ENCODE measurements around the gene GJA3.

The GJA3 gene

DNA sequence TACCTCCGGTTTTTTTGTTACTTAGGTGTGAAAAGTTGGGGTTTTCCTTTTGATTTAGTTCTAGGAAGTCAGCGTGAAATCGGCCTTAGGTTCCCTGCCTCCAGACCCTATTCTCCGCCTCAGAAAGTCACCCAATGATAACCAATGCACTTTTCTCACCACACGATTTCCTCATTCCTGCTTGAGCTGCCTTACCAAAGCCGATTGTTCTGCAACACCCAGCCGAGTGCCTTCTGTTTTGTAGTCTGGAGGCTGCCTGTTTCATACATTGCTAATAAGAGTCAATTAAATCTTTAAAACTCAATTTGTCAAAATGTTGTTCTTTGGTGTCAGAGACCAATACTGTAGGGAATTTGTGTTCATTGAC, 39.7 kb downstream of the GJA3 start:
- FAIRE-seq: no peak

DNA sequence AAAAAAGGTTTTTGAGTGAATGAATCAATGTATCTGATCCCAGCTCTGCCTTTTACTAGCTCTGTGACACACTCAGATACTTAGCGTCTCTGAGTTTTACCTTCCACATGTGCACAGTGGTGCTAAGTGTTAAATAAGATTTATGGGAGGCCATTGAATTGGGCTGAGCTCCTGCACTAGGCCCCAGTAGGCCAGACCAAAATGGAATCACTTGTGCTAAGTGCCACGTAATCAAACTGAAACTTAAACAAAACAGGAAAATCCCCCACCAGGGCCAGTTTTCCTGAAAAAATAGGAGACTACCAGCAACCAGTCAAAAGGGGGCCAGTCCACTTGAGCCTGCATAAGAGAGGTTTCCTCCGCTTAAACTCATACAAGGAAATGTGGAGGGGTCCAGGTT, 40.9 kb downstream of the GJA3 start:
- TF ChIP-seq, protein P1, sequence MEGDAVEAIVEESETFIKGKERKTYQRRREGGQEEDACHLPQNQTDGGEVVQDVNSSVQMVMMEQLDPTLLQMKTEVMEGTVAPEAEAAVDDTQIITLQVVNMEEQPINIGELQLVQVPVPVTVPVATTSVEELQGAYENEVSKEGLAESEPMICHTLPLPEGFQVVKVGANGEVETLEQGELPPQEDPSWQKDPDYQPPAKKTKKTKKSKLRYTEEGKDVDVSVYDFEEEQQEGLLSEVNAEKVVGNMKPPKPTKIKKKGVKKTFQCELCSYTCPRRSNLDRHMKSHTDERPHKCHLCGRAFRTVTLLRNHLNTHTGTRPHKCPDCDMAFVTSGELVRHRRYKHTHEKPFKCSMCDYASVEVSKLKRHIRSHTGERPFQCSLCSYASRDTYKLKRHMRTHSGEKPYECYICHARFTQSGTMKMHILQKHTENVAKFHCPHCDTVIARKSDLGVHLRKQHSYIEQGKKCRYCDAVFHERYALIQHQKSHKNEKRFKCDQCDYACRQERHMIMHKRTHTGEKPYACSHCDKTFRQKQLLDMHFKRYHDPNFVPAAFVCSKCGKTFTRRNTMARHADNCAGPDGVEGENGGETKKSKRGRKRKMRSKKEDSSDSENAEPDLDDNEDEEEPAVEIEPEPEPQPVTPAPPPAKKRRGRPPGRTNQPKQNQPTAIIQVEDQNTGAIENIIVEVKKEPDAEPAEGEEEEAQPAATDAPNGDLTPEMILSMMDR (IDR thresholded peaks at IDR 0.05; ENCODE audit: insufficient read depth, missing control alignments): no peak
- DNase-seq (ENCODE audit: insufficient read length, low spot score): no peak
- no peak for FAIRE-seq

More for the DNA sequence above, 39.7 kb downstream of the GJA3 start:
- no peak for DNase-seq (ENCODE audit: insufficient read length, low spot score)
- TF ChIP-seq, protein P1 (IDR thresholded peaks at IDR 0.05; ENCODE audit: insufficient read depth, missing control alignments): no peak

DNA sequence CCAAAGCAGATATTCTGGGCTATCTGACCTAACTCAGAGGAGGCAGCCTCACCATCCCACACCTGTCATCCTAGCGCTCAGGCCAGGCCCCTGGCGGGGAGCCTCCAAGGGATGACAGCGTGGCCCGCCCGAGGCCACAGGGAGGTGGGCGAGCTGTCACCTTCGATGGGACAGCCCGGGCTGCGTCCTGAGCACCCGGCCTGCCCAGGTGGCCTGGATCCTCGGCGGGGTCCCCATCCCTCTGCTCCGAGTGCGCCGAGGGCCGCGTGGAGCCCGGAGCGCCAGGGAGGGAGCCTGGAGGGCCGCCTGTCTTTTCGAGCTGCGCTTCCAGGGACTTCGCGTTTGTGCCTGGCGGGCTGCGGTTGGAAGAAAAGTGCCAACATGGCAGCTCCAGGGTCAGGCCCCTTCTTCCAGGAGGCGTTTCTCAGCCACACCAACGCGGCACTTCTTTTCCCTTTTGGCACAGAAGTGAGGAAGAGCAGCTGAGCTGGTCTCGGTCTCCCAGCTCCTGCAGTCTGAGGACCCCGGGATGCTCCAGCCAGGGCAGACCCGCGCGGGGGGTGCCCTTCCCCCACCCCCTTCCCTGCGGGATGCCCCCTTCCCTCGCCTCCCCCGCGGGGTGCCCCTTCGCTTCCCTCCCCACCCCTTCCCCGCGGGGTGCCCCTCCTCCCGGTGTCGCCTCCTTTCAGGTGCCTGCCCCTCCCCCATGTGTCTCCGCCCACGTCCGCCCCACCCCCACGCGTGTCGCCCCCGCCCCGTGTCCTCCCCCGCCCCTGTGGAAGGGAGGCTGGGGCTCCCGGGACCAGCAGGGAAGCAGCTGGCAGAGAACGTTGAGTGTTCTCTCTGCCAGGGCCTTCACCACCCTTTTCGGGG, 42.3 kb downstream of the GJA3 start:
- TF ChIP-seq, protein P1 (IDR thresholded peaks at IDR 0.05; ENCODE audit: insufficient read depth, missing control alignments): no peak
- DNase-seq (ENCODE audit: insufficient read length, low spot score): no peak
- FAIRE-seq: no peak

DNA sequence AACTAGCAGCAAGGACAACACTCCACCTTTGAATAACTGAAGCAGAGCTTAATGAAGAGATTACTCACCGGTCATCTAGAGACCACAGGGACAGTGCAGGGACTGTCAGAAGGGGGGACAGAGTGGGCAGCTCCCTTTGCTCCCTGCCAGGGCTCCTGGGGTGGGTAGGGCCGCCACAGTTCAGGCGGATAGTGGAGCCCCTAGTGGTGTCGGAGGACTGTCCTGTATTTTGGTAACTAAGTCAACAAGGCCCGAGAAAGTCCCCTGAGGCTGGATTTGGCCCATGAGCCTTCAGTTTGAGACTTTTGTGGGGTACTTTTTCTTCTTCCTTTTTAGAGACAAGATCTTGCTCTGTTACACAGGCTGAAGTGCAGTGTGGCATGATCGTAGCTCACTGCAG, 44.6 kb downstream of the GJA3 start:
- no peak for FAIRE-seq
- TF ChIP-seq, protein P1 (IDR thresholded peaks at IDR 0.05; ENCODE audit: insufficient read depth, missing control alignments): no peak
- DNase-seq (ENCODE audit: insufficient read length, low spot score): no peak

DNA sequence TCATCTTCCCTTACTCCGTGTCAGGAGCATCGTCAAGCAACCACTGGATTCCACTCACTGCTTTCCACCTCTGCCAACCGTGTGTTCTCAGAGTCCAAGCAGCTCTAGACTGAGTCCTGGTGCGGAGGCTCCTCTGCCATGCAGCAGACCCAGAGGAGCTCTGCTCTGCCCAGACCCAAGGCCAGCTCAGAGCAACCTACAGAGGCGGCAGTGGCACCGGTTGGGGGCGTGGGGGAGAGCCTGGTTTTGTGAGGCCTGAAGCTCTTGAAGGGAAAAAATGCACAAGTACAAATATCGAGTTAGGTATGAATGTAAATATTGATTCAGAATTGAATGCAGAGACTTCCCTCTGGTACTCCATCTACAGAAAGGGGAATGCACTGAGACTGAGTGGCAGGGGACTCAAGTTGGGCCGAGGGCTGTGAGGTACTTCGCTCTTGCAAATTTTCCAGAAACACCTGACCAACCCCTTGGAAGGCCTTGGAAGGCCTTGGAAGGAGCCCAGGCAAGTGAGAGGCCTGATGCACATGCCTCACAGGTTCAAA, 46.7 kb downstream of the GJA3 start:
- FAIRE-seq: no peak
- DNase-seq (ENCODE audit: insufficient read length, low spot score): no peak
- TF ChIP-seq, protein P1 (IDR thresholded peaks at IDR 0.05; ENCODE audit: insufficient read depth, missing control alignments): no peak

DNA sequence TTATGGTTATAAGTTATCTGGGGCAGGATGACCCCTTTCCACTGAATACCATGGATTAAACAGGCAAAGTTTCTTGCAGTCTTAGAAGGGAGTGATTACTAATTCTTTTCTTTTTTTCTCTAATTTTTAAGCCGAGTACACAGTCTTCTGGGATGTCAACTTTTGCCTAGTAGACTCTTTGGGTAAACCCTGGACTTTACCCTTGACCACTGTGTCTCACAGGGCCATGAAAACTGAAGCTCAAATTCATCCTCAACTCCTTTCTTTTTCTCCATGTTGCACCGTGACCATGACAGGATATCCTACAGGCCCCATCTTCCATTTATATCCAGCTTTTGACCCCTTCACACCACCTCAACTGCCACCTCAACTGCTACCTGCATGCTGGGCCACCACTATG, 51.8 kb downstream of the GJA3 start:
- TF ChIP-seq, protein P1 (IDR thresholded peaks at IDR 0.05; ENCODE audit: insufficient read depth, missing control alignments): no peak
- no peak for FAIRE-seq
- no peak for DNase-seq (ENCODE audit: insufficient read length, low spot score)

DNA sequence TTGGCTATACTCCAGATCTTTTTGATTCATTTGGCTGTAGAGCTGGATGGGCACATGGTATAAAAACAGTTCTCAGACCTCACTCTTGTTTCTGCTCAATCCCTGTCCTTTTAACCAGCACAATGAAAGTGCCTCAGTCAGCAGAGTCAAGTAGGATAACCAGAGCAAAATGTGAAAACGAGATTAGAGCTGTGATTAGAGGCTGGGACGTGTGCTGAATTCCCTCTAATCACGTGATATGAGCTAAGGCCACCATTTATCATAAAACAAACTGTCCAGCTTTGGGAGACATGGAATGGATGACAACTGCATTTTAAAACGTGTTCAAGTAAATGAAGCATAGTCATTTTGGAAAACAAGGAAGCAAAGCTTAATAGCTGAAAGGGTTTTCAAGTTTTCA, 54.1 kb downstream of the GJA3 start:
- TF ChIP-seq, protein P1 (IDR thresholded peaks at IDR 0.05; ENCODE audit: insufficient read depth, missing control alignments): no peak
- FAIRE-seq (no peak), DNase-seq (ENCODE audit: insufficient read length, low spot score) (no peak)
